Subcutaneous preadipocyte (primary cell): ENCODE data around the gene PDAP1. TPM values are rescaled to one million over a fixed set of nuclear protein-coding genes. Genes with fewer than 3 reads are reported as not detected.

Experiments used
- total RNA-seq: library from RNA; depleted of rRNA; stranded (reverse); fragments of >200 nt; gene quantifications from 2 replicates; pipeline ENCODE4 v1.2.3, GENCODE V29; 2012

Gene PDAP1, protein sequence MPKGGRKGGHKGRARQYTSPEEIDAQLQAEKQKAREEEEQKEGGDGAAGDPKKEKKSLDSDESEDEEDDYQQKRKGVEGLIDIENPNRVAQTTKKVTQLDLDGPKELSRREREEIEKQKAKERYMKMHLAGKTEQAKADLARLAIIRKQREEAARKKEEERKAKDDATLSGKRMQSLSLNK
- total RNA-seq = 39.7 and 40.3 TPM in 2 replicates

DNA sequence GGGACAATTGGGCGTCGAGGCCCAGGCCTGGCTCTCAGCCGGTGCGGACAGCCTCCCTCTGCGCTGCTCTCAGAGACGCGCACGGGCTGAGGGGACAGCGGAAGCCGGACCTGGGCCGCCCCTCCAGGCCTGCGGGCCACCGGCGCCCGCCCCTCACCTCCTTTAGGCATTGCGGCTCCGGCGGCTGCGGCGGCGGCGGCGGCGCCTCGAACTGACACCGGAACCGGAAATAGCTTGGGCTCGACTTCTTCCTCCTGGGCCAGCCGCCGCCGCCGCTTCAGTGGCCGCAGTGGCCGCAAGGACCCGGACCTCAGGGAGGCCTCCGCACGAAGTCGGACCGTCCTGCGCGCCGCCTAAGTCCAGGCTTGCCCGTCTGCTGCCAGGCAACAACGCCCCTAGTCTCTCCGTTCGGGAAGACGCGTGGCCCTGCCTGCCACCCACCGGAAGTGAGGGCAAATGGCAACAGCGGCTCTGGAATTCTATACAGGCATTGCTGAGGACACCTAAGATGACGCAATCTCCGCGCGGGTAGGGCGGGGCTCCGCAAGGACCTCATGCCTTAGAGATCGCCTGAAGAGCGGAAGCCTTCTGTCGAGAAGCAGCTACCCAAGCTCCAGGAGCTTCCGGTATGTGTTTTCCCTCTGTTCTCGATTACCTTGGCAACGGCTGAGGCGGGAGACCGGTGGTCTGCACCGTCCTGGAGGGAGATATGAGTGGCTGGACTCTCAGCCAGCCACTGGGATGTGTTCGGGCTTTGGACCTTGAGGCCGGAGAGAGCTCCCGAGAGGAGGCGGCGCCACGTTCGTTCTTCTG lies at the start of gene PDAP1, which contains the start of gene BUD31:
TSS of gene PDAP1 (minus strand) at position 219 of the 813 bp plus-strand sequence. CDS start at position 170, 49 bp downstream.
TSS of gene BUD31 (plus strand) at position 591 of the 813 bp plus-strand sequence. CDS start 2,124 bp downstream, outside the sequence.

DNA sequence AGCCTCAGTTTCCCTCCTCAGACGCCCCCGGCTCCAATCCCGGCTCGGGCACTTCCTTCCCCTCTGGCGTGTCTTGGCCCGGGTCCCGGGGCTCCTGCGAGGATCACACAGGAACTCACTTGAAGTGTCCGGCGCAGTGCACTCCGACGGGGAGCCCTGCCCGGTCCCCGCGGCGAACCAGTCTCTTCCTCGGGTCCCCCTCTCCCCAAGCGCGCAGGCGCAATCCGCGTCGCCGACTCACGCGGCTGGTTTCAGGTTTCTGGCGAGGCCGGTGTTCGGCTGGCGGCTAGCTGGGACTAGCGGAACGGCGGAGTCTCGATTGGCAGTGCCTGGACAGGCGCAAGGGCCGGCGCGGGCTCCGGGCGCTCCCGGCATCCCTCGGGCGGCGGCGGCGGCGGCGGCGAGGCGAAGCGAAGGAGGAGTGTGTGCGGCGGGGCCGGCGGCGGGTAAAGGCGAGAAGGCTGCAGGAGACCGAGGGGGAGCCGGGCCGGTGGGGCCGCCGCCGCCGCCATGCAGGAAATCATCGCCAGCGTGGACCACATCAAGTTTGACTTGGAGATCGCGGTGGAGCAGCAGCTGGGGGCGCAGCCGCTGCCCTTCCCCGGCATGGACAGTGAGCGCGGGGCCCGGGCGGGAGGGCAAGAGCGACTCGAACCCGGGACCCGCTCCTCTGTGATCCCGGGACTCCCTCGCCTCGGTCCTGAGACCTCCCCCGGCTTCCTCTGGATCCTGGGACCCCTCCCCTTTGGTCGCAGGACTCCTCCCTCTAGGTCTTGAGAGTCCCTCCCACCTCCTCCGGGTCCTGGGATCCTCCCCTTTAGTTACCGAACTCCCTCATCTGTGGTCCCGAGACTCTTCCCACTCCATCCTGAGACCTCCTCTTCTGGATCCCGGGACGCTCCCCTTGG lies 30.4 kb upstream of the PDAP1 start, which contains the start of the genes CPSF4 and PTCD1:
TSS of gene CPSF4 (plus strand) at position 371 of the 908 bp plus-strand sequence. CDS start at position 511, 140 bp downstream.
TSS of gene PTCD1 (minus strand) at position 226 of the 908 bp plus-strand sequence. CDS start 3,556 bp downstream, outside the sequence.

DNA sequence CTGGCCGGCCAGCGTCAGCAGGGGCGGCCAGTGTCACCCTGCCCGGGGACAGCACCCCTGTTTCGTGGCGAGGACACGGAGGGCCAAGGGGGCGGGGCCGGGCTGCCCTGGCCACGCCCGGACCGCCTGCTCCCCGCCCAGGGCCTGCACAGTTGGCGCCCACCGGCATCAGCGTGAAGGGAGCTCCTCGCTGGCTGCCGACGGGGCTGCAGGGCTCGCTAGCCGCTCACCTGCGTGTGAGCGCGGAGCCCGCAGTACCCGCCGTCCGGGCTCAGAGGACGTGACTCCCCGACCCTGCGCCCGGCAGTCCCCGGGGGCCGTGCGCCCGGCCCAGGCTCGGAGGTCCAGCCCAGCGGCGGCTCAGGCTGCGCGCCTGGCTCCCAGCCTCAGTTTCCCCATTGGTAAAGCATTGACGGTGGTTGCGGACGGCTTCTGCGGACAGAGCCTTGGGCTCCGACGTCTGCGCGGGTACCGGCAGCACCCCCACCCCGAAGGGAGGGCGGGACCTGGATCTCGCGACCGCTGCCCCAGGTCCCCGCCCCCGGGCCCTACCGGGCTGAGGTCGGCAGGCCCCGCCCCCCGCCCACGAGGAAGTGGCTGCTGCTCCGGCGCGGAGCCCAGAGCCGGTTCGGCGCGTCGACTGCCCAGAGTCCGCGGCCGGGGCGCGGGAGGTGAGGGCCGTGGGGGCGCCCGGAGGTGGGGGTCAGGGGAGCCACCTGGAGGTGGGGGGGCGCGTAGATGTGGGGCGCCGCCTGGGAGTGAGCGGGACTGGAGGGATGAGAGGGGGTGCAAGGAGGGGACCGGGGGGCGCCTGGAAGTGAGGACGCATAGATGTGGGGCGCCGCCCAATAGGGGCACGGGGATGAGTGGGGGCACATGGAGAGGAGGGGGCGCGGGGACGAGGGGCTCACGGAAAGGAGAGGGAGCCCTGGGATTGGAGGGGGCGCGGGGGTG lies 34.0 kb downstream of the PDAP1 start, which contains the start of gene ARPC1B:
TSS of gene ARPC1B (plus strand) at position 620 of the 954 bp plus-strand sequence. CDS start 10,985 bp downstream, outside the sequence.

Other genes starting within 250 kb of the PDAP1 start
- gene KPNA7, start 200.5 kb downstream of the PDAP1 start, total RNA-seq = not detected in 2 replicates
- not detected in 2 replicates for gene MYH16, start 135.8 kb downstream of the PDAP1 start, total RNA-seq
- gene ARPC1A, start 82.7 kb downstream of the PDAP1 start, total RNA-seq = 248 and 279 TPM in 2 replicates
- gene ARPC1B, start 33.9 kb downstream of the PDAP1 start, total RNA-seq = 311 and 344 TPM in 2 replicates
- 78.8 and 101 TPM in 2 replicates for gene BUD31, start 372 bp upstream of the PDAP1 start, total RNA-seq
- 7.0 and 8.6 TPM in 2 replicates for gene PTCD1, start 30.2 kb upstream of the PDAP1 start, total RNA-seq
- gene CPSF4, start 30.3 kb upstream of the PDAP1 start, total RNA-seq = 31.6 and 46.7 TPM in 2 replicates
- gene ATP5MF, start 57.6 kb upstream of the PDAP1 start, total RNA-seq = 325 and 566 TPM in 2 replicates
- gene ZNF789, start 64.3 kb upstream of the PDAP1 start, total RNA-seq = 6.6 and 6.8 TPM in 2 replicates
- 19.5 and 27.2 TPM in 2 replicates for gene ZNF394, start 91.7 kb upstream of the PDAP1 start, total RNA-seq
- 8.8 and 13.1 TPM in 2 replicates for gene ZKSCAN5, start 96.1 kb upstream of the PDAP1 start, total RNA-seq
- 6.6 and 7.2 TPM in 2 replicates for gene FAM200A, start 143.5 kb upstream of the PDAP1 start, total RNA-seq
- gene ZNF655, start 150.0 kb upstream of the PDAP1 start, total RNA-seq = 55.5 and 71.0 TPM in 2 replicates
- 0.39 and 0.73 TPM in 2 replicates for gene TMEM225B, start 189.7 kb upstream of the PDAP1 start, total RNA-seq
- gene ZSCAN25, start 208.3 kb upstream of the PDAP1 start, total RNA-seq = 8.8 and 9.2 TPM in 2 replicates